Testis (tissue), 2 donors: ENCODE results near the gene MTF1.

Experiments
- POLR2A ChIP-seq: fragments of 450-650 bp; IDR thresholded peaks from one replicate; pipeline ENCODE4 v1.6.1; 2017; ENCODE audit warnings: antibody characterized with exemption, mild to moderate bottlenecking, moderate library complexity
- TF ChIP-seq, protein P1 (sequence below), 3 experiments: fragments of 450-650 bp in 2 of 3; fragments of 200-600 bp in 1 of 3; sonication (generic) in 1 of 3; IDR thresholded peaks; one replicate each; pipeline ENCODE4 v1.5.1; 2016 to 2019; ENCODE audit warnings: antibody characterized with exemption in 3 of 3, mild to moderate bottlenecking in 2 of 3, moderate library complexity in 1 of 3

DNA sequence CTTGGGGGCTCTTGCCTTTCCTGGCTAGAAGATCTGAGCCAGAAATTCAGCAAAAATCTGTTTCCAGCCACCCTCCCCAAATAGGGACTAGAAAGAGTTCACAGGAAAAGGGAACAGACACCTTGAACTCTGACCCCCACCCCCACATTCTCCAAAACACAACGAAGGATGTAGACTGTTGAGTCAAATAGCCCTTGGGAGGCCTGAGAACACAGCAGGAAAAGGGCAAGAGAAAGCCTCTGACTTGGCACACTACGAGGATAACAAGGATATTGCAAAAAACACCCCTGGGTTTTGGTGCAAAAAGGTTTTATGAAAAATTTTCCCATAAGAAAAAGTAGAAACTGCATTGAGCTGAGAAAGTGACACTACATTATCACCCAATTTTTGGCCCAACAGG is 49.5 kb downstream of the MTF1 start:
- TF ChIP-seq POLR2A: no peak
- TF ChIP-seq, protein P1, sequence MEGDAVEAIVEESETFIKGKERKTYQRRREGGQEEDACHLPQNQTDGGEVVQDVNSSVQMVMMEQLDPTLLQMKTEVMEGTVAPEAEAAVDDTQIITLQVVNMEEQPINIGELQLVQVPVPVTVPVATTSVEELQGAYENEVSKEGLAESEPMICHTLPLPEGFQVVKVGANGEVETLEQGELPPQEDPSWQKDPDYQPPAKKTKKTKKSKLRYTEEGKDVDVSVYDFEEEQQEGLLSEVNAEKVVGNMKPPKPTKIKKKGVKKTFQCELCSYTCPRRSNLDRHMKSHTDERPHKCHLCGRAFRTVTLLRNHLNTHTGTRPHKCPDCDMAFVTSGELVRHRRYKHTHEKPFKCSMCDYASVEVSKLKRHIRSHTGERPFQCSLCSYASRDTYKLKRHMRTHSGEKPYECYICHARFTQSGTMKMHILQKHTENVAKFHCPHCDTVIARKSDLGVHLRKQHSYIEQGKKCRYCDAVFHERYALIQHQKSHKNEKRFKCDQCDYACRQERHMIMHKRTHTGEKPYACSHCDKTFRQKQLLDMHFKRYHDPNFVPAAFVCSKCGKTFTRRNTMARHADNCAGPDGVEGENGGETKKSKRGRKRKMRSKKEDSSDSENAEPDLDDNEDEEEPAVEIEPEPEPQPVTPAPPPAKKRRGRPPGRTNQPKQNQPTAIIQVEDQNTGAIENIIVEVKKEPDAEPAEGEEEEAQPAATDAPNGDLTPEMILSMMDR (IDR thresholded peaks at IDR 0.05): no peak
